ENCODE data around the gene CCNYL1. TPM values are rescaled to one million over a fixed set of nuclear protein-coding genes. Genes with fewer than 3 reads are reported as not detected.

The CCNYL1 gene
- total RNA-seq, result 1 to 10 TPM; 6.1 to 6.3 TPM

DNA sequence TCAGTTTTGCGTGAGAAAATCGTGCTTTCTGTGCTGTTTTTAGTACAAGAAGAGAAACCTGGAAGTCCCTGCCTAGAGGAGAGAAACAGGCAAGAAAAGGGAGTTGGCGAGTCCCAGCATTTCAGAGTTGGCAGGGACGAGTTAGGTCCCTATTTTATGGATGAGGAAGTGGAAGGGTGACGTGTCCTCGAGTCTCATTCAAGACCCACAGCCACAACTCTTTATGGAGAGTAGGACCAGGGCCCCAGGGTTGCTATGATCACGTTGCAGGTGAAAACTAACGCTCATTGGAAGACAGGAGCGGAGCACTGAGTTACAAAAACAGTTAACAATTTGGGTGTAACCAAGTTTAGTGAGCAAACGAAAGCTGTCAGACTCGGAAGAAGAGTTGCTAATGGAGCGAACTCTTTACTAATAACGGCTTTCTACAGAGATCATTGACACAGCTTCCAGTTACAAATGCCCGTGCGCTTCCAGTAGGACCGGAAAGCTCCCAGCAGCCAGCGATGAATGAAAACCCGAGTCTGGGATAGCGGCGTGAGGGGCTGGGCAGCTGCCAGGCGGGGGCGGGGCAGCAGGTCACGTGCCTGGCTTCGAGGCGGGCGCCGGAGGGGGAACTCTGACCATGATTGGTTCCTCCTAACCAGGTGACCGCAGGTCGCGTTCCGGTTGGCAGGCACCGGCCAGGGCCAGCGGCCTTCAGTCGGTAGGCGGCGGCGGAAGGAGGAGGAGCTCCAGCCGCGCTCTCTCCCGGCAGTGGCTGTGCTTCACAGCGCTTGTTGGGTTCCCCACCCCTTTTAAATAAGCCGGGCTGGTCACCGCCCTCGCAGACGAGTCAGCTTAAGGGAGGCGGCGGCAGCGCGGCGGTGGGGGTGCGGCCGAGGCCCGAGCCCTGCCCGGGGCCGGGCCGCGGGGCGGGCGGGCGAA lies at the start of gene CCNYL1:
CCNYL1 (plus strand) TSS at position 827 of the 927 bp plus-strand sequence. CDS start 257 bp downstream, outside the sequence.
- ATAC-seq, result peak; percentile 99
- peaks cover 3% of the 10 kb centered on the region for H3K36me3 Mint-ChIP-seq (ENCODE audit: low read depth)
- H3K9me3 Mint-ChIP-seq (ENCODE audit: insufficient read depth), result no peaks in the 10 kb centered on the region
- H3K27ac Mint-ChIP-seq, result peak within 1 kb of the TSS; percentile 80
- POLR2A ChIA-PET, result interaction anchor here (0.6 to 3.9 kb wide), 9 partner anchors 9 to 555 kb away, joined by 3 to 20 read pairs (median 4); partner anchors contain the start of genes METTL21A and PIKFYVE
- peaks cover 27% of the 10 kb centered on the region for H3K4me1 Mint-ChIP-seq (ENCODE audit: low read depth)
- H3K4me3 Mint-ChIP-seq, result peak within 1 kb of the TSS; percentile 87
- no peaks in the 10 kb centered on the region for H3K27me3 Mint-ChIP-seq (ENCODE audit: low read depth)
- peak; percentile 99 for DNase-seq
- CTCF ChIA-PET, result interaction anchor here (0.6 to 2.4 kb wide), 11 partner anchors 10 to 543 kb away, joined by 3 to 10 read pairs (median 4); partner anchors contain the start of genes IDH1, METTL21A and PLEKHM3

- Mint-ChIP-seq H3K4me1 (ENCODE audit: low read depth) (no peaks in the 10 kb centered on the region), H3K36me3 (ENCODE audit: low read depth) (no peaks in the 10 kb centered on the region), H3K27ac (no peak overlapping the region), H3K27me3 (ENCODE audit: low read depth) (no peaks in the 10 kb centered on the region), H3K4me3 (no peak overlapping the region), H3K9me3 (ENCODE audit: insufficient read depth) (no peaks in the 10 kb centered on the region)
- ATAC-seq (no peak), DNase-seq (no peak)
- CTCF ChIA-PET, result no interaction called here
- POLR2A ChIA-PET, result no interaction called here
Measured at GRCh38 chr2:207662203-207662602, 49.2 kb upstream of the CCNYL1 start.

DNA sequence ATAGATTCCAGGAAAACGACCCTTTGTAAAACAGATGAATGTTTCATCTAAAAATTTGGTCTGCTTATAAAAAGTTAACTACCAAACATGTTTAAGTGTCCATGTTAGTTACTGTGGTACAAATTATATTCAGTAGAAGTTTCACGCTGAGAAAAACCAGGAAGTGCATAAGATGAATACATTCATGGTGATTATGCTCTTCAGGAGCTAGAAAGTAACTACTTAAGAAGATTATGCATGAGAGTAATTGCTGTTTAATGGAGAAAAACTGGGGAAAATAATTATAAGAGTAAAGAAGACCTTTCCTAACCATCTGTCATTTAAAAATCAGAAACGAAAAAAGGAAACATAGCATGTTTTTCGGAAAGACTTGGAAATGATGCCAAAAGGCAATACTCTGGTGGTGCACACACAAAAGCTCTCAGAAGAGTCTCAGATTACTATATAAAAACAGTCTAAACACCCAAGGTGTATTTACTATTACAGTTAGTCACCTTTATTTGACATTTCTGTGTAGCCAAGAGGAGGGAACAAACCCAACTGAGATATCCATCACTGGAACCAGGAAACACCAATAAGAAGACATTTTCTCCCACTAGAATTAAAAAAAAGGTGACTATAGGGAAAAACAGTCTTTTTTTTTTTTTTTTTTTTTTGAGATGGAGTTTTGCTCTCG lies 47.4 kb upstream of the CCNYL1 start:
- no peak overlapping the region for H3K27ac Mint-ChIP-seq
- DNase-seq, result no peak
- ChIA-PET CTCF (no interaction called here), POLR2A (no interaction called here)
- no peaks in the 10 kb centered on the region for H3K36me3 Mint-ChIP-seq (ENCODE audit: low read depth)
- no peak for ATAC-seq
- H3K27me3 Mint-ChIP-seq (ENCODE audit: low read depth), result no peaks in the 10 kb centered on the region
- no peaks in the 10 kb centered on the region for H3K9me3 Mint-ChIP-seq (ENCODE audit: insufficient read depth)
- no peaks in the 10 kb centered on the region for H3K4me1 Mint-ChIP-seq (ENCODE audit: low read depth)
- H3K4me3 Mint-ChIP-seq, result no peak overlapping the region

- ATAC-seq, result no peak
- no peak for DNase-seq
- no peaks in the 10 kb centered on the region for H3K9me3 Mint-ChIP-seq (ENCODE audit: insufficient read depth)
- no peak overlapping the region for H3K27ac Mint-ChIP-seq
- ChIA-PET POLR2A (no interaction called here), CTCF (no interaction called here)
- H3K4me1 Mint-ChIP-seq (ENCODE audit: low read depth), result no peaks in the 10 kb centered on the region
- H3K4me3 Mint-ChIP-seq, result no peak overlapping the region
- H3K27me3 Mint-ChIP-seq (ENCODE audit: low read depth), result peaks cover 4% of the 10 kb centered on the region
- H3K36me3 Mint-ChIP-seq (ENCODE audit: low read depth), result no peaks in the 10 kb centered on the region
Measured at GRCh38 chr2:207670887-207671286, 40.6 kb upstream of the CCNYL1 start.

DNA sequence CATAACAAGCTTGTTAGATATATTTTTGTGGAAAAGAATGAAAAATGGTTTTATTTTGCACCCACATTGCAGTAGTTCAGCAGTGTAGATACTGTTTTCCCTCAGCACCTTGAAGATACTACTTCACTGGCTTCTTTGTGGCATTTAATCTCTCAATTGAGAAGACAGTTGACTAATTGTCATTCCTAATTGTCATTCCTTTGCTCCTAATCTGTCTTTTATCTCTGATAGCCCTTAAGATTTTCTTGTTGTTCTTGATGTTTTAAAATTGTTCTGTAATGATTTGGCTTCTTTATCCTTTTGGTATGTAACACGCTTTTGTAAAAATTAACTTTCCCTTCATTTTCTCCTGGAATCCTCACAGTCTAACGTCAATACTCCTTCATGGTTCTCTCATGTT lies 38.0 kb upstream of the CCNYL1 start:
- POLR2A ChIA-PET, result no interaction called here
- peaks cover 4% of the 10 kb centered on the region for H3K27me3 Mint-ChIP-seq (ENCODE audit: low read depth)
- no peaks in the 10 kb centered on the region for H3K36me3 Mint-ChIP-seq (ENCODE audit: low read depth)
- H3K27ac Mint-ChIP-seq, result no peak overlapping the region
- ATAC-seq (no peak), DNase-seq (no peak)
- H3K4me3 Mint-ChIP-seq, result no peak overlapping the region
- H3K4me1 Mint-ChIP-seq (ENCODE audit: low read depth), result no peaks in the 10 kb centered on the region
- no peaks in the 10 kb centered on the region for H3K9me3 Mint-ChIP-seq (ENCODE audit: insufficient read depth)
- CTCF ChIA-PET, result no interaction called here

DNA sequence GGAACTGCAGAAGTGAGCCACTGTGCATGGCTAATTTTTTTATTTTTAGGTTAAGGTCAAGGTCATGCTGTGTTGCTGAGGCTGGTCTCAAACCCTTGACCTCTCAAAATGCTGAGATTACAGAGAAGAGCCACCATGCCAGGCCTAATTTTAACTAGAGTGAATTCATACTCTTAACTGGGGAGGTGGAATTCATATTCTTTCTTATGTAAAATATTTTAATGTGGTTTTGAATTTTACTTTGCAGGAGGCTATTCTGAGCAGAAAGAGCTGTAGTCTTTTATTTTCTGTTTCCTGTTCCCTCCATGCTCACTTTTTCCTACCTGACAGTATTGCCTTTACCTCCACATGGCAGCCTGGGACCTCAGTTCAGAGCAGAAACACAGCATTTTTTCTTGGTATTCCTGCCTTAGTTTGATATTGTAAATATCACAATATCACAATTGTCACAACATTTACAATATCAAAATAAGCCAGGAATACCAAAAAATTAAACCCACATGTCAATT lies 37.1 kb upstream of the CCNYL1 start:
- H3K4me1 Mint-ChIP-seq (ENCODE audit: low read depth), result no peaks in the 10 kb centered on the region
- no peaks in the 10 kb centered on the region for H3K36me3 Mint-ChIP-seq (ENCODE audit: low read depth)
- no peak overlapping the region for H3K27ac Mint-ChIP-seq
- ATAC-seq (no peak), DNase-seq (no peak)
- no peak overlapping the region for H3K4me3 Mint-ChIP-seq
- peaks cover 4% of the 10 kb centered on the region for H3K27me3 Mint-ChIP-seq (ENCODE audit: low read depth)
- ChIA-PET CTCF (no interaction called here), POLR2A (no interaction called here)
- no peaks in the 10 kb centered on the region for H3K9me3 Mint-ChIP-seq (ENCODE audit: insufficient read depth)

DNA sequence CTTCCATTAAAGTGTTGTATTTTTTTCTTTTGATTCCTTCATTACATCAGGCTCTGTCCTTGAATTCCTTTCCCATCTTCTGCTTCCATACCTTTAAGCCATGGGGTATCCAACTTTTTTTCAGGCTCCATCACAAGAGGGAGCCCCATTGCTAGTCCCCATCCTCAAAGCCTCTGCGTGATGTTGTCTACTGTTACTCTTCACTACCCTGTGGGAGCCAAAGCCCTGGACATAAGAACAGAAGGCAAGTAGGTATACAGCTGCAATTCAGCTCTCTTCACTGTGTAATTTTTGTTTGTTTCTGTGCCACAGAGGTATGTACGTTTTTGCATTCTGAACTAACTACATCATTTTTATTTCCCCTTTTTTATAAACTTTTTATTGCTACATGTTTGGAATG lies 36.6 kb upstream of the CCNYL1 start:
- DNase-seq, result no peak
- Mint-ChIP-seq H3K36me3 (ENCODE audit: low read depth) (no peaks in the 10 kb centered on the region), H3K9me3 (ENCODE audit: insufficient read depth) (no peaks in the 10 kb centered on the region), H3K27me3 (ENCODE audit: low read depth) (peaks cover 7% of the 10 kb centered on the region), H3K4me3 (no peak overlapping the region), H3K27ac (no peak overlapping the region), H3K4me1 (ENCODE audit: low read depth) (no peaks in the 10 kb centered on the region)
- ATAC-seq, result no peak
- CTCF ChIA-PET, result no interaction called here
- POLR2A ChIA-PET, result no interaction called here

DNA sequence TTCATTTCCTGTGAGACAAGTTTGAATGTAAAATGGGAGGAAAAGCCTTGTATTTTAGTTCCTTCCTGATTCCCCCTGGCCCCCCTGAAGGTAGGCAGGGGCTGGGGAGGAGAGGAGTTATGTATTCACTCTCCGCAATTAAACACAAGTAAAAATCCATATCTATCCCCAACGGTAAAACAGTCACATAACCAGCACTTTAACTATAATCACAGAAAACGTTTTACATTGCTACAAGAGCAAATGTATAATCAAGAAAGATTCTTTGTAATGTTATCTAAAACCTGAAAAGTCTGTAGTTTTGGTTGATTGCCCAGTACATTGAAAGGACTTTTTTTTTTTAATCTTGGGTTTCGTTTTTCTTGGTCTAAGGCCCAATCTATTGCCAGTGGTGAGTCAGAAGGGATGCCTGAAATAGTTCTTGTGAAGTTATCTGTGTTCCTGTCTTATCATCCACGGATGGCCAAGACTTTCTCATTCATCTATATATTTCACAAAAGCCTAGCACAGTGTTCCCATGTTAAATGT lies 34.5 kb upstream of the CCNYL1 start:
- H3K4me1 Mint-ChIP-seq (ENCODE audit: low read depth), result no peaks in the 10 kb centered on the region
- no peak overlapping the region for H3K4me3 Mint-ChIP-seq
- H3K27me3 Mint-ChIP-seq (ENCODE audit: low read depth), result peaks cover 12% of the 10 kb centered on the region
- H3K27ac Mint-ChIP-seq, result no peak overlapping the region
- H3K36me3 Mint-ChIP-seq (ENCODE audit: low read depth), result no peaks in the 10 kb centered on the region
- POLR2A ChIA-PET, result no interaction called here
- DNase-seq (no peak), ATAC-seq (no peak)
- CTCF ChIA-PET, result no interaction called here
- no peaks in the 10 kb centered on the region for H3K9me3 Mint-ChIP-seq (ENCODE audit: insufficient read depth)

- no peak overlapping the region for H3K27ac Mint-ChIP-seq
- POLR2A ChIA-PET, result no interaction called here
Measured at GRCh38 chr2:207681431-207681830, 30.0 kb upstream of the CCNYL1 start.

DNA sequence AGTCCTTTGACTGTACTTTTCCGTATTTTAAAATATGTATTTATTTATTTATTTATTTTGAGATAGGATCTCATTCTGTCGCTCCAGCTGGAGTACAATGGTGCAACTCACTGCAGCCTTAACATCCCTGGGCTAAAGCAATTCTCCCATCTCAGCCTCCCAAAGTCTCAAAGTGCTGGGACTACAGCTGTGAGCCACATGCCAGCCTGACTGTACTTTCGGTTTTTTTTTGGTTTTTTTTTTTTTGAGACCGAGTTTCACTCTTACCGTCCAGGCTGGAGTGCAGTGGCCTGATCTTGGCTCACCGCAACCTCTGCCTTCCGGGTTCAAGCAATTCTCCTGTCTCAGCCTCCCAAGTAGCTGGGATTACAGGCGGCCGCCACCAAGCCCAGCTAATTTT lies 28.9 kb upstream of the CCNYL1 start:
- Mint-ChIP-seq H3K9me3 (ENCODE audit: insufficient read depth) (no peaks in the 10 kb centered on the region), H3K4me1 (ENCODE audit: low read depth) (no peaks in the 10 kb centered on the region), H3K27me3 (ENCODE audit: low read depth) (peaks cover 8% of the 10 kb centered on the region), H3K27ac (no peak overlapping the region), H3K36me3 (ENCODE audit: low read depth) (no peaks in the 10 kb centered on the region), H3K4me3 (no peak overlapping the region)
- no peak for DNase-seq
- ATAC-seq, result no peak
- ChIA-PET CTCF (no interaction called here), POLR2A (no interaction called here)

More at GRCh38 chr2:207681431-207681830, 30.0 kb upstream of the CCNYL1 start:
- DNase-seq (no peak), ATAC-seq (no peak)
- no peaks in the 10 kb centered on the region for H3K9me3 Mint-ChIP-seq (ENCODE audit: insufficient read depth)
- no peaks in the 10 kb centered on the region for H3K4me1 Mint-ChIP-seq (ENCODE audit: low read depth)
- H3K27me3 Mint-ChIP-seq (ENCODE audit: low read depth), result peaks cover 8% of the 10 kb centered on the region
- CTCF ChIA-PET, result no interaction called here
- no peaks in the 10 kb centered on the region for H3K36me3 Mint-ChIP-seq (ENCODE audit: low read depth)
- no peak overlapping the region for H3K4me3 Mint-ChIP-seq

DNA sequence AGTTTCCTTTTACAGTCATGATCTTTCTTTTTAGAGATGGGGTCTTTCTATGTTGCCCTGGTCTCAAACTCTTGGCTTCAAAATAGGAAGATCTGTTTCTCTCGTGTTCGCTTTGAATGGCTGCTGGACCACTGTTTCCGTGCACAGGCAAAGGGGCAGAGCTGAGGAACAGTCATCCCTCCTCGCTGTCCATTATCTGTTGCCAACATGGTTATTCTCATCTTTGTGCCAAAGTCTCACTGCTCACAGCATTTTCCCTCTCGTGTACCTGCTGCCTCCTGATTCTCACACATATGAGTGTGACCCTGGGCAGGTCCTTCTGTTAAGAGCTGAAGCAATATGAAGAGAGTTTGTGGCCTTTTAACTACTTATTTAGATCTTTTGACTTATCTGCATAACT lies 28.0 kb upstream of the CCNYL1 start:
- no peak overlapping the region for H3K27ac Mint-ChIP-seq
- no peak overlapping the region for H3K4me3 Mint-ChIP-seq
- ATAC-seq (no peak), DNase-seq (no peak)
- CTCF ChIA-PET, result interaction anchor here (0.8 to 1.3 kb wide), 3 partner anchors 9 to 388 kb away, joined by 3 to 4 read pairs (median 3); no protein-coding TSS in a partner anchor
- peaks cover 8% of the 10 kb centered on the region for H3K27me3 Mint-ChIP-seq (ENCODE audit: low read depth)
- no peaks in the 10 kb centered on the region for H3K4me1 Mint-ChIP-seq (ENCODE audit: low read depth)
- H3K36me3 Mint-ChIP-seq (ENCODE audit: low read depth), result no peaks in the 10 kb centered on the region
- H3K9me3 Mint-ChIP-seq (ENCODE audit: insufficient read depth), result no peaks in the 10 kb centered on the region
- POLR2A ChIA-PET, result no interaction called here

Measured in activated CD8-positive, alpha-beta T cell treated with anti-CD3 and anti-CD28 coated beads, Interleukin-2, amount 10 ng/mL, durations not matched to agents 7 days and 5 days (primary cell).